ENCODE results near the gene SLFN13.
"Not testable (repeated sequence)": the region's sequence is repeated elsewhere in the genome, so short reads cannot be mapped to it uniquely, and the experiment has no call there.

SLFN13 gene

GRCh38 chr17:35448214-35448898, at the start of gene SLFN13:
SLFN13 (minus strand) TSS chr17:35448766; CDS start chr17:35445680, 3,086 bp downstream.
- DNase-seq: peak; percentile 93

- no peak for DNase-seq
These were observed 48.1 kb upstream of the SLFN13 start for GRCh38 chr17:35496451-35497290.

GRCh38 chr17:35493040-35493439, 44.5 kb upstream of the SLFN13 start:
- DNase-seq: no peak

- DNase-seq: no peak
These were observed 42.9 kb upstream of the SLFN13 start for GRCh38 chr17:35491417-35491816.

GRCh38 chr17:35489944-35490343, 41.4 kb upstream of the SLFN13 start:
- no peak for DNase-seq

GRCh38 chr17:35488991-35489390, 40.4 kb upstream of the SLFN13 start:
- DNase-seq: no peak

- DNase-seq: no peak
These were observed 38.6 kb upstream of the SLFN13 start for GRCh38 chr17:35486920-35487732.

- no peak for DNase-seq
These were observed 30.7 kb upstream of the SLFN13 start for GRCh38 chr17:35479271-35479670.

GRCh38 chr17:35477248-35477647, 28.7 kb upstream of the SLFN13 start:
- DNase-seq: no peak

GRCh38 chr17:35476283-35476820, 27.8 kb upstream of the SLFN13 start:
- no peak for DNase-seq

- no peak for DNase-seq
These were observed 19.9 kb upstream of the SLFN13 start for GRCh38 chr17:35468475-35468874.

- no peak for DNase-seq
These were observed 19.3 kb upstream of the SLFN13 start for GRCh38 chr17:35467824-35468223.

GRCh38 chr17:35460354-35460851, 11.8 kb upstream of the SLFN13 start:
- peak; percentile 5 for DNase-seq

GRCh38 chr17:35454035-35454434, 5.5 kb upstream of the SLFN13 start:
- not testable (repeated sequence) for DNase-seq

GRCh38 chr17:35453171-35453570, 4.6 kb upstream of the SLFN13 start:
- no peak for DNase-seq

GRCh38 chr17:35449371-35449931, 885 bp upstream of the SLFN13 start:
- DNase-seq: peak; percentile 21

GRCh38 chr17:35448899-35449227, 297 bp upstream of the SLFN13 start:
- DNase-seq: no peak

- no peak for DNase-seq
These were observed 1.1 kb downstream of the SLFN13 start for GRCh38 chr17:35447499-35447898.

GRCh38 chr17:35438433-35438832, 10.1 kb downstream of the SLFN13 start:
- no peak for DNase-seq

GRCh38 chr17:35433075-35433894, 15.3 kb downstream of the SLFN13 start:
- DNase-seq: no peak

GRCh38 chr17:35432176-35433074, 16.1 kb downstream of the SLFN13 start, which contains the start of gene SLFN12:
SLFN12 (minus strand) TSS chr17:35432500; CDS start chr17:35423028, 9,472 bp downstream.
- no peak for DNase-seq
